GM18502 (cell line): ENCODE data around the gene FLCN.

Source experiments
- ATAC-seq: cut with Tn5 transposase; IDR thresholded peaks from one replicate; pipeline ENCODE4 v1.9.1; 2021; ENCODE audit warnings: mild to moderate bottlenecking; ENCODE audit not compliant: unreplicated experiment, poor library complexity

Gene FLCN

DNA sequence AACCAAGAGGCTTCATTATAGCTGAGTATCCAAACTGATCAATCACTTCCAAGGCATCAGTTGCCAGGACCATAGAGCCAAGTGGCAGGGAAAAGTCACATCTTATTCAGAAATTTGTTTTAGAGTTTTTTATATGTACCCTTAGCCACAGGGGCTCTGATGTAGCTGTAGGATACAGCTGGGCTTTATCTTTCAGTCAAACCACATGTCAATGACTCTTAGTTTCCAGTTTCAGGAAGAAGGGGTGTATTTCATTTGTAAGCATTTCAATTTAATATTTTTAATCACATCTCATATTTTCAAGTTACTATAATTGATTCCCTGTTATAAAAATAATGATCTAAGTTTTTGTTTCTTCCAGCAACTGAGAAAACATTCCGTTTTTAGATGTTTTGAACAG, 2.9 kb upstream of the FLCN start:
- ATAC-seq = no peak

DNA sequence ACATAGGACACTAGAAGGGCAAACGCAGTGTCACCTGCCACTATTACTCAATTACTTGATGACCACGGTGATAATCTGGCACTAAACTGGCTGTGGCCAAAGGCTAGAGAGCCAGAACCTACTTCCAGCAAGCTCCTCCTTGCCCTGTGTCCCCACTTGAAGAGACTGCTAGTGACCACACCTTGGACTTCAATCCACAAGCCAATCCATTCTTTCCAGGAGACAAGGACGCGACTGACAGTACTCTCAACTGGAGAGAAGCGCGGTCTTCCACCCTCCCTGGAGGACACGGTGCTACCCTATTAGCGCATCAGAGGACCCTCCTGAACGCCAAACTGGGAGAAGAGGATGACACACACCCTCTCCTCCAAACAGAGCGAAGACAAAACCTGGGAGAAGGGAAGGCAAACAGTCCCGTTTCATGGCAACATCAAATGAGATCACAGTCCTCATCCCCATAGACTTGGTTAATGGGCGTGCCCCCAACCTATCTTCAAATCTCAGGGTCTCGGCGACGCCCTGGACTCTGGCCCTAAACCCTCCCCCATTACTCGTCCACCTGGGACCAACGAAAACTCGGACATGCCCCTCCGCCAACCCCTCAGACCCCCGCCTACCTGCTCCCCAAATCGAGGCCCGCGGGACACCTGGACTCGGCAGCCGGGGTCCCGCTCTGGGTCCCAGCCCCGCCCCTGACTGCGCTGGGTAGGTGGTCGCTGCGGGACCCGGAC, 508 bp downstream of the FLCN start:
- no peak for ATAC-seq

DNA sequence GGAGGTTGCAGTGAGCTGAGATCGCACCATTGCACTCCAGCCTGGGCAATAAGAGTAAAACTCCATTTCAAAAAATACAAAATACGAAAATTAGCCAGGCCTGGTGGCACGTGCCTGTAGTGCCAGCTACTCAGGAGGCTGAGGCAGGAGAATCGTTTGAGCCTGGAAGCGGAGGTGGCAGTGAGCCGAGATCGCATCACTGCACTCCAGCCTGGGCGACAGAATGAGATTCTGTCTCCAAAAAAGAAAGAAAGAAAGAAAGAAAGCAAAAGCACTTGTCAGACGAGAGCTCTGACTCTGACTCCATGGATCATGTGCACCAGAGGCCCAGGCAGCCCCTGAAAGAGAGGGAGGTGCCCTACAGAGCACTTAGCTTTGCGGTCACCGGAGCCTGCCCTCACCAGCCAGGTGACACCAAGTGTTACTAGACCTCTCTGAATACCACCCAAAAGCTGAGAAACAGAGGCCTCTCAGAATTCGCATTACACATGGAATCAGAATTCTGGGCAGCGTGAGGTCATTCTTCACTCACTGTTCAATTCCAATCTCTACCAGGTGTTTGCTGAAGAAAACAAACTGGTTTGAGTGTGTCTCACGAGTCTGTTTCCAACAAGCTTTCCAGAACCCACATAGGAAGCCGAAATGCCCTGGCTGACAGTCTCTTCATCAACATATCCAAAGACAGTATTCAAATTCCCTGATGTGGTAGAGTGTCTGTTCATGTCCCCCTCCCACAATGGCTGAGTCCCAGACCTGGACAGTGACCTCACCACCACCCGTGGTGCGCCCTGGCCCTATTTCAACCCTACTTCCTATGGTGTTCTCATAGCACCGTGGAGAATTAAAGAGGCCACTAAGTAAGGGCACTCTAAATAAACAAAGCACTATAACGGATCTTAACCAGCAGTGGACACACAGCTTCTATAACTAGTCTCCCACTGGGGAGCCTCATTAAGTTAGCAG, 1.5 kb downstream of the FLCN start:
- no peak for ATAC-seq

DNA sequence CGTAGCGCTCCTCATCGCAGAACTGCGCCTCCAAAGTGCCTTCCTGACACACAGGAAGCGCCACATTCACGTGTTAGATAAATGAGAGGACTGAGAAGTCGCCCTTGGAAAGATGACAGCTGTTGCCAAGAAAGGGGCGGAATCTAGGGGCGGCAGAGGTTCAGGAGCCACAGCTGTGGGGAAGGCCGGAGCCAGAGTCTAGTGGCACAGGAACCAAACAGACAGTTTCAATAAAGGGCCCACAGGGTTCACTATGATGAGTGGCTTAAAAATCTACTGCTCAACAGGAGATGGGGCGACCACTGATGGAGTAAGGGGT, 4.7 kb downstream of the FLCN start:
- ATAC-seq = no peak

DNA sequence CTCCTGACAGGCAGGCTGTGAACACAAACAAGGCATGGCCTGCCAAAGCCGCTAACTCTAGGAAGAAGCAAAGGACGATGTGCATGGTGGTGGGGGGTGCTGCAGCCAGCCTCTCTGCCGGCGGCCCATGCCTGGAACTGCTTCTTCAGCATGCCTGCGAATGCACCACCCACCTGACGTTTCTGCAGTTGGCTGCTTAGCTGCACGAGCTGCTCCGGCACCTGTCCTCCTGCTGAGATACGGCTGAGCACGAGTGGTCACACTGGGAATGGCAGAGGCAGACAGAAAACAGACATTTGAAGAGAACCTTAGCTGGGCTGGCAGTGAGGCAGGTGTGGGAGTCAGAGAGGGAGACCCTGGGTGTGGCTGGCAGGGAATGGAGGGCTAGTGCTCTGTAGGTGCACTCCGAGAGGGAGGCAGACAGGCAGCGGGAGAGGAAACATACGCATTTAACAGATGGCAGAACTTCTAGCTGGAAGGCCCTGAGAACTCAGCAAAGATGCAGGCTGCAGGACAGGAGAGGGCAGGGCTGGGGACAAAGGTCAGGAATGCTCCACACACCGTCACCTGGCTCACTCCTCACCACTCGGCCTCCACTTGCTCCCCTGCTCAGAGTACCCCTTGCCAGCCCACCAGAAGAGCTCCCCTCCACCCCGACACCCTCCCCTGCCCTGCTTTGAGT, 5.2 kb downstream of the FLCN start:
- ATAC-seq = no peak

DNA sequence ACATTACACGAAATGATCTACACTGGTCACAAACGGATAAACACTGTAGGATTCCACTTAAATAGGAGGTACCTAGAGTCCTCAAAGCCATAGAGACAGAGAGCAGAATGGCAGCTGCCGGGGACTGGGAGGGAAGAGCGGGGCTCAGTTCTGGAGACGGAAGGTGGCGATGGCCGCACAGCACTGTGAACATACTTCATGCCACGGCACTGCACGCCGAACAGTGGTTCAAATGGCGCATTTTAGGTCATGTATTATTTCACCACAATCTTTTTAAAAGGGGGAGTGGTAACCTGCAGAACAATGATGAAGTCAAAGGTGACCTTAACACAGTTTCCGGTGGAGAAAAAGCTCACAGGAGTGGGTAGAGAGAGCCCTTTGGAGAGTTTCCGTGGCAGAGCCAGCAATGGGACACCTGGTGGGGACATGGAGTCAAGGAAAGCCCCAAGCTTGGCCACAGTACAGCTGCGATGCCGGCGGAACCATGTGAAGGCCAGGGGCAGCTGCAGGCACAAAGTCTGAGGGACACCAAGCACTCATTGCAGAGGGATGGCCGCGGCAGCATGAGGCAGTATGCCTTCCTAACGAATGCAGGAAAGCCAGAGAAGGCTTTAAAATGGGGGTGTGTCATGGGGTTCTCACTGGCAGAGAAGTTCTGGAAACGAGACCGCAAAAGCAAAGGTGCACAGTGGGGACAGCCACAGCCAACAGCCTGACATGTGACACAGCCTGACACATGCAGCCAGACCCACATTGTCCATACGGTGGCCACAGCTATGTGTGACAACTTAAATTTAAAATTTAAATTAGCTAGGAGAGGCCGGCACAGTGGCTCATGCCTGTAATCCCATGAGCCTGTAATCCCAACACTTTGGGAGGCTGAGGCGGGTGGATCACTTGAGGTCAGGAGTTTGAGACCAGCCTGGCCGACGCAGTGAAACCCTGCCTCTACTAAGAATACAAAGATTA, 7.3 kb downstream of the FLCN start:
- no peak for ATAC-seq

DNA sequence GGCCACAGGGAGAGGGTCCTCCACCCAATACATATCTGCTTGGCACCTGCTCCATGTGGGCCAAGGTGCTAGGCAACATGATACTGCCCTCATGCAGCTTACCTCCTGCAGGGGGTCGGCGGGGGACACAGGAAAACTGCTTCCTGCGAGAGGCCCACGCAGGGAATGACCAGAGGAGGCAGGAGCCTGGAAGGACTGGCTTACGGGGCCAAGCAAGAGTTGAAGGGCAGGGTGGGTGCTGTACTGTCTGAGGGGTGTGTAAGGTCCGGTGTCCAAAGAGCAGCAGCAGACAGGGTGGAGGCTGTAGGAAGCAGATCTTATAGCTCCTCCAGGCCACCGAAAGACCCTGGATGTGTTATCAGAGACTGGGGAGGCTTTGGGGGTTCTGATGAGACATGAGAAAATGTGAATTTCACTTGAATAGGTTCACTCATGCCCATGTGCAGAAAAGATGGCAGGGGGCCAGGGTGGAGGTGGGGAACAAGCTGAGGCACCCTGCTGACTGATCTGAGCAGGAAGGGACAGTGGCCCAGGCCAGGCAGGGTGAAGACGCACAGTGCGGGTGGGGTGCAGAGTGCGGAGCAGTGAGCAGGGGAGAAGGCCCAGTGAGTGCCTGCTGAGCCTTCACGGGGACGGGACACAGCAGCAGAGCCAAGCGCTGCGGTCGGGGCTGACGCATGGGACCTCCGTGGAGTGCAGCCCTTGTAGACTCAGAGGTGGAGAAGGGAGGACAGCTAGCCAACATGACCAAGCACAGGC, 8.3 kb downstream of the FLCN start:
- no peak for ATAC-seq

DNA sequence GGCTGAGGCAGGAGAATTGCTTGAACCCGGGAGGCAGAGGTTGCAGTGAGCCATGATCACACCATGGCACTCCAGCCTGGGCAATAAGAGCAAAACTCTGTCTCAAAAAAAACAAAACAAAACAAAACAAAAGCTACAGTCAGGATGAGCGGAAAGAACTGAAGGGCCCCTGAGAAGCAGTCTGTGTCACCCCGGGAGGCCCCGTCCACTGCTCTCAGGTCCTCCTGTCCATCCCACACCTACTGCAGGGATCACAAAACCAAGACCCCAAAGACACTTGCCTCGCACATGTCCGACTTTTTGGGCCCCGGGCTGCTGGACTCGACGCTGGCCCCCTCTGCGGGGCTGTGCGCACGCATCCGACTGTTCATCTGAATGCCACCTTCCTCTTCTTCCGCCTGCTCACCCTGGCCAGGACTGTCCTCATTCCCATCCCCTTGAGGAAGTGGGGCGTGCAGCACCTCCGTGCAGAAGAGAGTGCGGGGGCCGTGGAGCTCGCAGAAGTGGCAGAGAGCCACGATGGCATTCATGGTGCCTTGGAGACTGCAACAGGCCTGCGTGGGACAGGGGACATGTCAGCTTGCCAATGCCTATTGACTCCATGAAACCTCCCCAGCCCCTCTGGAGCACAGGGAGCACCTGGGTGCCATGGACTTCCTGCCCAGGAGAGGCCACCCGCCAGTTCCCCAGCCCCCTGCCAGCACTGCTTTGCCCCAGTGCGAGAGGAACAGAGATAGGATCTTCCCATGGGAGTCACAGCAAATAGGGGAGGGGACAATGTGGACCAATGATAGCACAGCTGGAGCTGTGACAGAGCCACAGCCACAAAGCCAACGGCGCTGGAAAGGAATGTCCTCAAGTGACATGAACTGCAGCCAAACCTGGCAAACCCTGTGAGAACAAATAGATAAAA, 9.1 kb downstream of the FLCN start:
- no peak for ATAC-seq

DNA sequence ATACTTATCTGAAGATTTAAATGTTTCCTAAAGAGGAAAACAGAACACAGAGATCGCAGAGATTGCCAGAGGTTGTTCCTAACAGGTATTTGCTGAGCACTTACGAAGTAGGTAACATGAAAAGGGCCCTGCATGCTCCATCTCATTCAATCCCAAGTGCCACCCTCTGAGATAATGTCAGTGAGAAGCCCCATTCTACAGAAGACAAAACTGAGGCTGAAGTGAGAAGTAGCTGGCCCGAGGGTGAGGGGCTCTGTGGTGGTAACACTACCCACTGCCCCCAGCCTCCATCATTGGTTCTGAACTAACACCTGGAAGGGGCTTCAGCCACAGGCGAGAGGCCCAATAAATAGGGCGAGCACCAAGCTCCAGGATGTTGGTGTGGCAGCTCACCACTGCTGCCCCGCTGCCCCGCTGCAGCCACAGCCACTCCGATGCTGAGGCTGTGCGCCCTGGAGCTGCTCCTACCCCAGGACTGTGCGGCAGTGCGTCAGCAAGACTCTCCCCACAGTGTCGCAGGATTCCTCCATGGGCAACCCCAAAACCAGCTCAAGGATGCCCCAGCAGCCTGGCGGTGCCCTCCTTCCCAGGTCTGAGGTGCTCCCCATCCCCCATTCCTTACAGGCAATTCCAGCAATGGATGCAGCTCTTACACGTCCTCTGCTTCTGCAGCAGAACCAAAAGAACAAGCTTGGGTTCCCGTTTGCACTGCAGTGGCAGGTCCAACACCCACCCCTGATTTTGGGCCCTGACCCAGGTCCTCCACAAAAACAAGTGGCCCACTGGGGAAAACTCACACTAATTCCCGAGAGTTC, 10.3 kb downstream of the FLCN start:
- ATAC-seq = no peak

DNA sequence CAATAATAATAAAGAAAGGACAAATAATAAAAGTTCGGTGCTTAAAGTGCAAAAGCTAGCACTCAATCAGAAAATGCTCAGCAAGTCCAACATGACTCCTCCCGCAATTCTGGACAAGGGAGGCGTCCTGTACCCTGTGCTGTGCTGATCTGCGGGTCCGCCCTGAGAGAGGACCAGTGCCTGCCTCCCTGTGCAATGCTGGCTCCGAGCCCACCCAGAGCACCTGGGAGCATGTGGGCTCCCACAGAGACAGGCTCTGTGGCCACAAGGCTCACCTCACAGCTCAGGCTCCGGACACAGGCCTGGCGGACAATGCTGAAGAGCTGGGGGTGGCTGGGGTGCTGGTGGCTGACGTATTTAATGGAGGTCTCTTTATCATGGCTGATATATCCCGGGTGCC, 11.1 kb downstream of the FLCN start:
- no peak for ATAC-seq

DNA sequence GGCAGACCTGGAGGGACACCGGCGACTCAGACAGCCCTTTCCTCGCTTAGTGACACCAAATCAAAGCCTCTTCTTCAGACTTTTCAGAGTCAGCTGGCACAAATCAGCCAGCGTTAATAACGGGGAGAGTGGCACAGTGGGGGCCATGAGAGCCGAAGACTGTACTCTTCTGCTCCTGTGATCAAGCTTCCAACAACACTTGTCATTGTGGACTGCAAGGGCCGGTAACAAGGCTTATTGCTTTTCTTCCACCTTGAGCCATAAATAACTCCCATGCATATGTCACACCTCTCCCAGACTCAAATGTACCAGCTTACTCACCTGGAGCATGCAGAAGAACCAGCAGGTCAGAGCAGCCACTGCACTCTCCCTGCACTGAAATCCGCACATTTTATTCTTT, 12.8 kb downstream of the FLCN start:
- no peak for ATAC-seq

DNA sequence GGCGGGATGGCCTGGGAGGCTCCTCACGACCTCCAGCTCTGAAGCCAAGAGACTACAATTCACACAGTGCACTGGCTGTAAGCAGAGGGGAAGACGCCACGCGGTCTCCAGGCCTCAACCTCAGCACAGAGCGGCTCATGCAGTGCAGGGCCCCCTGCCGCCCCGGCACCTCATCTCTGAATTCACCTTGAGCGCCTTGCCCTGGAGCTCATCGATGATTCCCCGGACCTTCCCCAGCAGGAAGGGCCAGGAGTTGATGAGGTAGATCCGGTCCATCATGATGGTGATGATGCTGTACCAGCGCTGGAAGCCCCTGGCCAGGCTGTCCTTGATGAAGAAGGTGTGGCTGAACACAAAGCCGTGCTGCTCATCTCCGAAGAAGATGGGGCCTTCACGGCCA, 13.2 kb downstream of the FLCN start:
- no peak for ATAC-seq

DNA sequence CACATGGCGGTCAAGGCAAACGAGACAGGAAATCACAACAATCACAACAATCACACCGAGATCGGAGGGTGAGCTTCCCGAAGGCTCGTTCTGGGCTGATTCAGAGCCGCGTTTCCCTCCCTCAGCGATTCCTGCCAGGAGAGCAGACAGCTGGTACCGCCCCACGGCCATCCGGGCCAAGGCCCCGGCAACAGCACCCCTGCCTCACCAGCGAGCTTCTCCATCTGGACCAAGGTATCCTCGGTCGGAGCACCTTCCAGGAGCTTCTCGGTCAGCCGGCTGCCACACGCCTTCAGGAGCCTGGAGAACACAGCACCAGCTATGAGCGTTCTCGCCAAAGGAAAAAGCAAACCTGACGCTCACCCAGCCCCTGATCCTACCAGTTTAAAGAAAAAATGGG, 15.6 kb downstream of the FLCN start:
- ATAC-seq = no peak

DNA sequence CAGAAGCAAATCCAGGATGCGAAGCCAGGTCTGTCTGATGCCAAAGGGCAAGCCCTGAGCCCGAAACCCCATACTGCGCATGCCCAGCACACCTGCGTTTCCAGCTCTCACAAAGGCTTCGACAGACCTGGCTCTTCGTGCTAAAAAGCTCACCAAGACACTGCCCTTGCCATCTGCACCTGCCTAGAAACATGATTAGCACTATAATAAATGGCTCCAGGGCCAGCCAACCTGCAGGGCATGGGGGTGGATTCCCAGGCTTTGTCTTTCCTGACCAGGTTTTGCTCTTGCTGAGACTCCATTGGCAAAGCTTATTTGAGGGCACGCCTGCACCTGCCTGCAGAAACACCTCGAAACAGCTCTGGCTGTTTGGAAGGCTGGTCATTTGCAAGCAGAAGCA, 16.4 kb downstream of the FLCN start:
- ATAC-seq = no peak

DNA sequence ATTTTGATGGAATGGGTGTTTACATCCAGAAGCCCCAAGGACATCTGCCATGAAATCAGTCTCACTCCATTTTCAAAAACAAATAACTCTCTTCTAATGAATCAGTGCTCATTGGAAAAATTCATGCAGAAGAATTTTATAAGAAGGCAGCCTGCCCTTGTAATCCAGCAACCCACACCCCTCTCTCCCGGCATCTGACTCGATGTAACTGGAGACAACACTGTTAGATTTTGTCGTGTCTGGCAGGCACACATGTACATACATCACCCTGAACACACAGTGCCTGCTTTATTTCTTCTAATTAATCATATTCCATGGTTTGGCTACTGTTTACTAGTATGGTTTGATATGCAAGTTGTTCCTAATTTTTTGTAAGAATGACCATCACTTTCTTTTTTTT, 19.0 kb downstream of the FLCN start:
- ATAC-seq = no peak

DNA sequence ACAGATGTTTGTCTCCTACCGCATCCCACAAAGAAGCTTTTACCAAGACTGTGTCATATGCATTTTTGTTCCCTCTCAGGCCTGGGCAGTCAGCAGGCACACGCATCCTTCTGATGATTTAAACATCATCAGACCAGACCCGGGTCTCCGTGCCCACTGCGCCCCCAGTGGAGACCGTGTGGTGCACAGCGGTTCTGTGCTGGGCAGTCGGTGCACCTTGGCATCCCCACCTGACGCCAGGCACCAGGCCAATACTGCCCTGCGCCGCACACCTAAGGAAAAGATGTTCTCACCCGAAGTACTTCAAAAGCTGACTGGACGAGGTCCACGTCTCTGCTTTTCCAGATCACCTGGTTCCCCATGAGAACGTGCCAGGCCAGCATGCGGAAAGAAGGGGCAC, 20.2 kb downstream of the FLCN start:
- no peak for ATAC-seq

DNA sequence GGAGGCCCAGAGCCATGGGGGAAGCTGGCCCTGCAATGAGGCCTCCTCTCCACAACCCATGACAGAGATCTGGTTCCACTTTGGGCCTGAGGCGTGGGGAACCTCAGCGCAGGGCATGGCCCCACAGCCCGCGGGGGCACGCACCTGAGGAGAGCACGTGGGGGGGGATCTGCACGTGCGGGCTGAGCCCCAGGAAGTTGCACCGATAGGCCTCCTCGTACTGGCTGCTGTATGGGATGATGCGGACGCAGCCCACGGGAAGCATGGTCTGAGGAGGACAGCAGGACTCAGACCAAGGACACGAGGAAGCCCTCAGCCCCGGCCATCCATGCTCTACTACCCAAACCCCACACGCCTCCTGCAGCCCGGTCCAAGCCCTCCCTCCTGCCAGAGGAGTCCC, 20.7 kb downstream of the FLCN start:
- ATAC-seq = no peak

DNA sequence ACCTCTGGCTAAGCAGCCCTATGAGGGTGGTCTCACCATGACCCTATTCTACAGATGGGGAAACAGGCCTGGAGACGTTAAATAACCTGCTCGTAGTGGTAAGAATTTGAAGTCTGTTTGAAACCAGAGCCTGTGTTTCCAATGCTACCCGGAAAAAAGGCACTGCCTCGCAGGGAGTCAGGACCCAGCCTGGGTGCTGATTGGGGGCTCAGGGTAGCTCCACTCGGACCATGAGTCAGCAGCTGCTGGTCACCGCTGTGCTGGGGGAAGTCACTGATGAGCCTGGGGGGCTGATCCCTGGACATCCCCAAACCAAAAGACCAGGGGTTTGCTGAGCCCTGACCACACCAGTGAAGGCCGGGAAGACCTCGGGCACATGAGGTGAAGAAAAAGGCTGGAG, 21.4 kb downstream of the FLCN start:
- ATAC-seq = no peak
